WERI-Rb-1 (cell line): ENCODE results near the gene MEPE.

Experiments
- DNase-seq: peaks from one replicate; pipeline ENCODE4 v3.0.0-alpha.2; 2020
- H3K27ac ChIP-seq: fragments of 250-450 bp; sonication (Bioruptor Pico); 2 replicates; pipeline ENCODE4 v1.5.1; 2020; ENCODE audit warnings: mild to moderate bottlenecking, moderate library complexity
- H3K27me3 ChIP-seq: fragments of 250-450 bp; sonication (Bioruptor Pico); 2 replicates; pipeline ENCODE4 v1.5.1; 2021; ENCODE audit warnings: mild to moderate bottlenecking, low read depth, moderate library complexity; ENCODE audit not compliant: insufficient read depth, severe bottlenecking
- H3K36me3 ChIP-seq: fragments of 250-450 bp; sonication (Bioruptor Pico); 2 replicates; pipeline ENCODE4 v1.5.1; 2020; ENCODE audit warnings: mild to moderate bottlenecking, moderate library complexity
- H3K4me3 ChIP-seq: 2 replicates; pipeline ENCODE4 v1.5.1; 2011; ENCODE audit warnings: low read depth, mild to moderate bottlenecking, control low read depth, low read length
- H3K9me3 ChIP-seq: fragments of 250-450 bp; sonication (Bioruptor Pico); 2 replicates; pipeline ENCODE4 v1.5.1; 2021; ENCODE audit warnings: mild to moderate bottlenecking, moderate library complexity; ENCODE audit not compliant: severe bottlenecking
- CTCF ChIP-seq: IDR thresholded peaks from 2 replicates; pipeline ENCODE4 v1.5.1; 2011; ENCODE audit warnings: low read depth, mild to moderate bottlenecking, control low read depth, inconsistent platforms, low read length

Gene MEPE

GRCh38 chr4:87832669-87833068 is at the start of gene MEPE:
Gene MEPE (plus strand): TSS chr4:87832969. CDS start chr4:87834715, 1,746 bp downstream.
- Histone ChIP-seq H3K27ac (no peak within 1 kb of the TSS), H3K36me3 (no peaks in the 10 kb centered on the region), H3K4me3 (no peak within 1 kb of the TSS), H3K27me3 (no peaks in the 10 kb centered on the region), H3K9me3 (no peaks in the 10 kb centered on the region)
- no peak for DNase-seq
- TF ChIP-seq CTCF = no peak

GRCh38 chr4:87783781-87784180 is 49.0 kb upstream of the MEPE start:
- no peak for TF ChIP-seq CTCF
- H3K27ac ChIP-seq = no peak overlapping the region
- no peak overlapping the region for H3K4me3 ChIP-seq
- no peaks in the 10 kb centered on the region for H3K36me3 ChIP-seq
- no peaks in the 10 kb centered on the region for H3K27me3 ChIP-seq
- no peak for DNase-seq
- H3K9me3 ChIP-seq = no peaks in the 10 kb centered on the region

GRCh38 chr4:87785731-87786509 is 46.8 kb upstream of the MEPE start:
- no peak for TF ChIP-seq CTCF
- H3K27me3 ChIP-seq = no peaks in the 10 kb centered on the region
- DNase-seq = no peak
- H3K27ac ChIP-seq = no peak overlapping the region
- H3K9me3 ChIP-seq = no peaks in the 10 kb centered on the region
- no peaks in the 10 kb centered on the region for H3K36me3 ChIP-seq
- no peak overlapping the region for H3K4me3 ChIP-seq

GRCh38 chr4:87799301-87800113 is 33.3 kb upstream of the MEPE start, which contains the start of gene IBSP:
Gene IBSP (plus strand): TSS chr4:87799554. CDS start chr4:87802362, 2,808 bp downstream.
- no peak for DNase-seq
- Histone ChIP-seq H3K27me3 (no peaks in the 10 kb centered on the region), H3K36me3 (no peaks in the 10 kb centered on the region), H3K9me3 (no peaks in the 10 kb centered on the region), H3K4me3 (no peak within 1 kb of the TSS), H3K27ac (no peak within 1 kb of the TSS)
- no peak for TF ChIP-seq CTCF

GRCh38 chr4:87802858-87803257 is 29.9 kb upstream of the MEPE start:
- no peak for DNase-seq
- Histone ChIP-seq H3K27me3 (no peaks in the 10 kb centered on the region), H3K4me3 (no peak overlapping the region), H3K36me3 (no peaks in the 10 kb centered on the region), H3K27ac (no peak overlapping the region), H3K9me3 (no peaks in the 10 kb centered on the region)
- TF ChIP-seq CTCF = no peak
